Choroid plexus epithelial cell (primary cell): Measurements from ENCODE around the gene RAD51B.

Experiments used
- DNase-seq: peaks from one replicate; pipeline ENCODE4 v3.0.0-alpha.2; 2010; ENCODE audit warnings: low read depth
- H3K4me3 ChIP-seq: 2 replicates; pipeline ENCODE4 v1.5.1; 2011; ENCODE audit warnings: low read depth, mild to moderate bottlenecking, control low read depth, low read length, moderate library complexity
- CTCF ChIP-seq: conservative IDR thresholded peaks from 2 replicates; pipeline ENCODE4 v1.5.1; 2011; ENCODE audit warnings: low read depth, mild to moderate bottlenecking, control low read depth, inconsistent platforms, low read length, moderate library complexity

RAD51B gene

GRCh38 chr14:68154275-68154674, 334.7 kb downstream of the RAD51B start:
- no peak for TF ChIP-seq CTCF
- no peak overlapping the region for H3K4me3 ChIP-seq

DNA sequence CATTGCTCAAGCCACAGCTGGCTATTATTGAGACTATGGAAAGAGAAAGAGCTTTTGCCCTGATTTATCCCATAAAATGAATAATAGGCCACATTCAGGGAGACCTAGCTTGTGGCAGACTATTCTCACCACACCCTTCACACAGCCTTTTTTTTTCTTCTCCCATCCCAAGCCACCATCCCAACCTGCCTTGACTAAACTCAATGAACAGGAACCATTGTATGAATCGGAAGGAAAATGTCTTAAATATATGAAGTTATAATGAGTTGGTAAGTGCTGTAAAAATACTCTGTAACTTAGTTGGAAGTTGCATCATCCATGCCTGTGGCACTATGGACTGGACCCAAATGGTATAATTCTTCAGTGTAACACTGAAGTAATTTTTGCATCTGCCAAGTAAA, 338.4 kb downstream of the RAD51B start:
- no peak overlapping the region for H3K4me3 ChIP-seq
- no peak for TF ChIP-seq CTCF
- DNase-seq: no peak

More at GRCh38 chr14:68154275-68154674, 334.7 kb downstream of the RAD51B start:
- DNase-seq: no peak

- TF ChIP-seq CTCF: no peak
- no peak for DNase-seq
These were observed 339.1 kb downstream of the RAD51B start for GRCh38 chr14:68158640-68159039.

DNA sequence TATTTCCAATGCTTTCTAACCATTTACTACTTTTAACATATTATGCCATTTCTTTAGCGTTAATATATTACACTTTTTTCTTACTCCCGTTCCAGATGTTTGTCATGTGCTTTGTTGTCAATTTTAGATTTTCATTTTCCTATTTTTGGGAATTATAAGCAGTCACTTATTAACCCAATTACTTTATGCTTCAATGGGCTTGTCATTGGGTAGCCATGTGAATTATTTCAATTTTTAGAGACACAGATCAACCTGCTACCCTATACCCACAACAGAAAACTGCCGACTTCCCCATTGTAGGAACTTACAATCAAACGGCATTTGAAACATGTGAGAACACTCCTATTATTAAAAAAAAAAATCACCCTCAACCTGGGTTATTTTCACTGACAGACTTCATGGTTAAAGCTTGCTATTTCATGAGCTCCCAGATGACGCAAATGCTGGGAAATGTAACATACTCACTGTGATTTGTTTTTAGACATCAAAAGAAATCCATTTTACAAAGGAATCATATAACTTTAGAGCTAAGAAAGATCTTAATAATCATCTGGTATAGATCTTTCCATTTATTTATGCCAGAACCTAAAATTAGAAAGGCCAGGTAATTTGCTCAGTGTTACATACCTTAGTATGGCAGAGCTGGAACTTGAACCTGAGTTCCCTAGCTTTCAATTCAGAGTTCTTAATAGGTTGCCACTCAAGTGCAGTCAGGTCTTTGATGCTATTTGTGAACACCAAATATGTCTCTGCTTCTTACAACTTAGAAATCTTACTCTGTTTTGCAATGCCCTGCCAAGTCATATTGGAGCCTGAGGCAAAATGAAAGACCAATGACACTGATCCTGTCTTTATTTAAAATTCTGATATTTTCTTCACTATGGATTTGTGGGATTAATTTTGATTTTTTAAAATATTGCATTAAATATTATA, 340.4 kb downstream of the RAD51B start:
- no peak for TF ChIP-seq CTCF
- no peak for DNase-seq
- H3K4me3 ChIP-seq: no peak overlapping the region

More at GRCh38 chr14:68158640-68159039, 339.1 kb downstream of the RAD51B start:
- no peak overlapping the region for H3K4me3 ChIP-seq

DNA sequence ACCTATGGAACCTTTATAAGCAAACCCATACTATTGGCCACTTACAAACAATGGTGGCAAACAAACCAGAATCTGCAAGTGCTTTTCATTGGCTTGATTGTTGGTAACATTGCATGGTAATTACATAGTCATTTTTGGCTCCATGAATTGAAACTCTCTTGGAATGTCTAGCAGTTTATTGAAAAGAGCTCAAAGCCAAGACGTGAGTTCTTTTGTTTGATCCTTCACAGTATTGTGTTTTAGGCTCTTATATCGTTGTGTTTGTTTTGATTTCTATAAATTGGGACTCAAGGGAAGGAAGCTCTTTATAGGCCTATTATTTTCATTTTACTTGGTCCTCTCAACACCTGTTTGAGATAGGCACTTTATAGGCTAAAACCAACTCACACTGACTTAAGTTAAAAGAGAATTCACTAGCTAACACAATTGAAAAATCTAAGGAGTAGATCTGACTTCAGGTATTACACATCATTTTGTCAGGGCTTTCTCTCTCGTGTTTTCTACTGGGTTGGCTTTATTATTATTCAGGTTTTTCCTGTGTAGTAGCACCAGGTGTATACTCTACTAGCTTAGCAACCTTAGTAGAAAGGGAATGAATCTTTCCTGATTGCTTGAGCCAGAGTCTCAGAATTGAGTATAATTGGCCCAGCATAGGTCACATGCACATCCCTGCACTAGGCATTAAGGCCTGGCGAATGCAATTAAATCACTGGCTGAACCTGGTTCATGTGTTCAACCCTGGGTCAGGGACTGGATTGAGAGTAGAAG, 341.4 kb downstream of the RAD51B start:
- no peak for TF ChIP-seq CTCF
- H3K4me3 ChIP-seq: no peak overlapping the region
- DNase-seq: no peak

DNA sequence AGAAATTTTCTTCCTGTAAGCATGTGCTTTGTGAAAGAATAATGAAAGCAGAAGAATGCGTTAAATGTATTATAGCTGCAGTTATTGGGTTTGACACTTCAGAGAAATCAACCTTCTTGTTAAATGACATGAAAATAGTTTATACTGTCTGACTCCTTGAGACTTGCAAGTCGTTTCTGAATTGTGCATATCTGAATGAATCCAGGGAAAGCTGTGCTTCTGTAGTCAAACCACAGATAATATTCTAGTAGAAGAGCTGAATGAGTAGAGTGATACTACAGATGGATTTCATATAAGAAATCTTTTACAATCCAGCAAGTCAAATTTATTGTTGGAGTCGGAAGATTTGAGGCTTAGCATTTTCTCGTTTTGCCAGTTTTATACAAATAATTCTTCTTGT, 343.3 kb downstream of the RAD51B start:
- DNase-seq: no peak
- H3K4me3 ChIP-seq: no peak overlapping the region
- no peak for TF ChIP-seq CTCF
